Measurements from ENCODE around the gene OPRM1.

The OPRM1 gene

DNA sequence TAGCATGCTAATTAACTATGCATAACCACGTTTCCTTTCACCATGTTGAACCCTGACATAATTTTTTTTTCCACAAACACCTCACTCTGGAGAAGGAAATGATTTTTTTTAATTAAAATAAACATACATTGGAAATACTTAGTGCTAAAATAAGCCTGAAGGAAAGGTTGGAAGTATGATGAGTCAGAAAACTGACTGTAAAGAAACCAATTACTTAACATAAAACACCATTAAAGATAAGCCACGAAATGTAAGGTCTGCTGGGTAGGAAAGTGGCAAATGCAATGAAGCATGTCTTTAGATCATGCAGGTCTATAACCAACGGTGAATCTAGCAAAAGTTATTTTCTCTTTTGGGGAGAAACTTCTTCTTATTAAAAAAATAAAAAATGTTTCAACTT, 47.5 kb downstream of the OPRM1 start:
- FAIRE-seq: no peak

DNA sequence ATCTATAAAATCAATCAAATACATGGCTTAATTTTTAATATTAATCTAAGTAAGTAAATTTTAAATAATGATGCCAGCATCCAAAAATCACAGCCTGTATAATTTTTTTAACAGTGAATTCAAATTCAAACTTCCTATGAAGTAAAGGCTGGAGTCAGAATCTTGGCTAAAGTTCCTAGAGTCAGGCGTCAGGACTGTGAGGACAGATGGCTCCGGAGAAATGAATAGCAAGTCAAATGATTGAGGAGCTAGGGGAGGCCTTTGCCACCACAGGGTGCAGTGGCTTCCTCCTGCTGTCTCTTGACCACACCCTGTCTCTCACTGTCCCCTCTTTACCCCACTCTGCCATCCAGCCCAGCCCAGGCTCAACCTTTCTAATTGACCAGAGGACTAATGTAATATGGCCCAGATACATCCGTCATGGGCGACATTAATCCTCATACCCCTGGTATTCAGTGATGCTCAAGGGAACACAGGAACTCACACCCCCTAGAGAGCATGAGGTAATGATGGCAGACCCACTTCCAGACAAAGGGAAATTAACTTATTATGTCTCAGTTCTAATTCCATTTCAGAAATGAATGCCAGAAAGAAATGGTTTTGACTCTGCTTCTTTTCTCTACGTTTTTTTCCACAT, 53.4 kb downstream of the OPRM1 start:
- no peak for FAIRE-seq

DNA sequence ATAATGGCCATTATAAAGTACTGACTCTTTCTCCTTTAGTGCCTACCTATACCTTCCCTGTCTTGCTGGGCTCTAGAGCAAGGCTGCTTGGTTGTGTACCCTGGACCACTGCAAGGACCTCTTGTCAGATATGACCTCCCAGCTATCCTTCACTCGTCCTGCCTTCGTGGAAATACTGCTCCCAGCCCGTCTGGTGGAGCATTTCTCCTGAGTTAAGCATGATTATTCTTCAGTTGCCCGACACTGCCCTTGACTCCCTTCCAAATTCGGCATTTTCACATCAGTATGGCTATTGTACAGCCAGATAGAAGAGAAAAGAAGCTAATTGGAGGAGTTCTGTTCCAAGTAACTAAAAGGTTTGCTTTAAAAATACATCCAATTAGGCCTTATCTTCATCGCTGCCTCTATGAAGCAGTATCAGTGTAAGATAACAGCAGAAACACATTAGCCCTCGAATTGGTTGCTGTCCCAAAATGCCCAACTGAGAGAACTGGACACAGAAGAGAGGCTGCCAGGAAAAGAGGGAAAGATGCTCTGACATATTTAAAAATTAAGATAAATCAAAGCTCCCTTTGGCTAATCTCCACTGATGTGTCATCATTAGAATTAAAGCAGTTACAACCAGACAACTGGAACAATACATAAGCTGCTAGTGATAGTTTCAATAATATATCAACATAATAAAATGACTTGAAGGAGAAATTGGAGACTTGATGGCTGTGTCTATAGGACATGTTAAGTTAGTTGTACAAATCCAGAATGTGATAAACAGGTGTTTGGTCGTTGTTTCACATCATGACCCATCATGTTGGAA, 54.4 kb downstream of the OPRM1 start:
- FAIRE-seq: no peak

DNA sequence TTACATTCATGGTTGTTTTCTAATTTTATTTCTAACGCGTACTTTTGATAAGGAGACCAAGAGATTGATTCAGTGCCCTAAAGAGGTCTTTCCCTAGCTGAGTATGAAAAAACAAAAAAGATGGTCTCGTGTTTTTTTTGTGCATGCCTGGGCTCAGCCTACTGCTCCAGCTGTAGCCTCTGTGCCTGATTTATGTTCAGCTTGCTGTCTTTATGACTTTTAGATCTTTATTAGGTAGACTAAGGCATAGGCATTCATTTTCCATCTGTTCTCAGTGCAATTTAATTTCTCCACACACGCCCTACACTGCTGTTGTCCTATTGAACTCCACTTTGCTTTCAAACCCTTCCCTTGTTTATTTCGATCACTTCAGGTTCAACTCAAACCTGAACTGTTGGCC, 56.5 kb downstream of the OPRM1 start:
- no peak for FAIRE-seq

DNA sequence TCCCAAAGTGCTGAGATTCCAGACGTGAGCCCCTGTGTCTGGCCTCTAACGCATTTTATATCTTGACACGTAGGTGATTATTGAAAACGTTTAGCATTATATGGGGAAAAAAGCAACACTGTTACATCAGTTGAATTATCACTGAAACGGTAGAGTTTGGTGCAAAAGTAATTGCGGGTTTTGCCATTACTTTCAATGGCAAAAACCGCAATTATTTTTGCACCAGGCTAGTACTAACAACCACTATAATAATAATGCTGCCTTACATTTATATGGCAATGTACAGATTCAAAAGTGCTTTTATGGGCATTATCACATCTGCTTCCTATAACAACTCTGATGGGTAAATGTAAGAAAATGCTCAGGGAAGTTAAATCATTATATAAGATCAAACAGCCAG, 57.3 kb downstream of the OPRM1 start:
- no peak for FAIRE-seq

DNA sequence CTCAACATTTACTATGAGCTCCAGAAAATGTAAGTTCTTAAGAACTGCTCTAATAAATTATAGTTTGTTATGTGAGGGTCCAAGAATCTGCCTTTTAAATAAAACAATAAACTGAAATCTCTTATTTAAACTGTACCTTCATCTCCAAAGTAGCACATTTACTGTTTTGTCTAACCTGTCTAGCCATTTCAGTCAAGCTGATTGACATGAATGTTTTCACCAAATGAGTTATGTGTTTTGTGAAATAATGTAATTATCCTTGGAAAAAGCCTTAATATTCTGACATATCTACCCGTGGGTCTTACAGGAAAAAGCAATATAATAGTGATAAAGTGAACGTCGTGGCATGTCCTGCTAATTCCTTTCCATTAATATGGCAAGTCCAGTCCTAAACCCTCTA, 57.8 kb downstream of the OPRM1 start:
- FAIRE-seq: no peak

DNA sequence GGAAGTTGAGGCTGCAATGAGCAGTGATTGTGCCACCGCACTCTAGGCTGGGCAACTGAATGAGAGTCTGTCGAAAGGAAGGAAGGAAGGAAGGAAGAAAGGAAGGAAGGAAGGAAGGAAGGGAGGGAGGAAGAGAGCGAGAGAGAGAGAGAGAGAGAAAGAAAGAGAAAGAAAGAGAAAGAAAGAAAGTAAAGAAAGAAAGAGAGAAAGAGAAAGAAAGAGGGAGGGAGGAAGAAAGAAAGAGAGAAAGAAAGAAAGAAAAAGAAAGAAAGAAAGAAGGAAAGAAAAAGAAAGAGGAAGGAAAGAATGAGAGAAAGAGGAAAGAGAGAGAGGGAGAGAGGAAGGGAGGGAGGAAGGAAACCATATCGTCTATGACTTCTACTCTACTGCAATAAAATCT, 60.2 kb downstream of the OPRM1 start:
- no peak for FAIRE-seq

DNA sequence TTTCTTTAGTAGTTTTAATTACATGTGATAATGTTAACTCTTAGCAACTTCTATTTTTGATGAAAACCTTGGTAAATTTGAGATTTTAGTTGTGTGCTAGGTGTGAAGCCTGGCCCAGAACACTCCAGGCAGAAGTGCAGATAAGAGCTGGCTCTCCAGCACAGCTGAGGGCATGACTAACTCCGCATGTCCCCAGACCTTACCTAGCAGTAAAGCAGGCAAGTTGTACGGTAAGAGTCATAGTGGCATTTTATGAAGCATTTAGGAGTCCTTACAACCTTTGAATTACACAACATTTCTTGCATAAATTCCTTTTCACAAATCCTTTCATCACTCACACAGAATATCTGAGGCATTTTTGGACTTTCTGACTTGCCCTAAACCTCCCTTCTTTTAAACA, 67.2 kb downstream of the OPRM1 start:
- FAIRE-seq: no peak

DNA sequence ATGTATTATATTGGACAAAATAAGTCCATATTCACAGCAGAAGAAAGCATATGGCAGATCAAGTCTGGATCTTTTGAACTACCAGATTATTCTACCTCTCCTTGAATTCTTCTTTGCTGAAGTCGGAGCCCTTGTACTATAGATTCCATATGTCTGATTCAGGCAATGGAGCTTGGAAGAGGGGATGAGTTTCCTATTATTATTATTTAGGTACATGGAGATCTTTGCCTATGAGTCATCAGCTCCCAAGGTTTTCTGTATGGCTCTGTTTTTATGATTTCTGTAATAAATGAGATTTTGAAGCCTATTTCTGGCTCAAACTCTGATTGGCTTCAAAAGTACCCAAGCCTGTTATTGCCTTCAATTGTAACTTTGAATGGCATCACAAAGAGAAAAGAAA, 72.0 kb downstream of the OPRM1 start:
- no peak for FAIRE-seq

DNA sequence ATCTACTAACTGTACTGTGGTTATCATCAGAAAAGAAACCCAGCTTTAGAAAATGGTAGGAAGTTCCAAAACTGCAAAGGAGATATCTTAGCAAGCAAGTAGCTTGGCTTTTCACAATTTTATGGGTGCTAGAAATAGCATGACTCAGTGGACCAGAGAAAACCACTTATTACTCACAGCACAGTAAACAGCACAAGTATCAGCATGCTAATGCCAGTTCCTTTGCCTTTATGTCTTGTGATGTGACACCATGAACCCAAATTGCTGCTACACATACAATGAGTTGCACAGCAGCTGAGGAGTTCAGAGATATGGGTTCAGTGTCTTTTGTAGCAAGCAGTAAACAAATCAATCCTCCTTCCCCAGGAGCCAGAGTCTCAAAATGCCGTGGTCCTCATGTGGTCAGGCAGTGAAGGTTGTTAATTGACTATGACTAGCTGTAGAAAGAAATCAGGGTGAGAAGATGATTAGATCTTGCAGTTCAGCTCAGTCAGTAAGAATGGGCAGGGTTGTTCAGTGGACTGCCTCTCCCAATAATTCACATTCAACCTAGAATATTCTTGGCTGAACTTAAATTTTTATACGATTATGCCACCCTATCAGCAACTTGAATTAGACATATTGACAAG, 73.3 kb downstream of the OPRM1 start:
- FAIRE-seq: no peak

DNA sequence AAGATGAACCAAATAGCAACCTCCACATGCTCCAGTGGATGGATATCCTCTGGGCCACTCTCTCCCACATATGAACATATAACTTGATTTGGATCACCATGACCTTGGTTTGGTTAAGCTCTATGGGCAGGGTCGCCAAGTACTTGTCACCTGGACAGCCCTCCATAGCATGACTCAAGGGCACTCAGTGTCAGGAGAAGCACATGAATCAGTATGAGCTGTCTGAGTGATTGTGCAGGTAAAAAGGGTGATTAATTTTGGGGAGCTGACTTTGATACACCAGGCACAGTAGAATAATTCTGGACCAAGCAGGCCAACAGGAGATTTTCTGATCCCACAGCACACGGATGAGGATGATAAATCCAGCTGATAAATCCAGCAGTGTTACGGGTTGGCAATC, 74.4 kb downstream of the OPRM1 start:
- no peak for FAIRE-seq

DNA sequence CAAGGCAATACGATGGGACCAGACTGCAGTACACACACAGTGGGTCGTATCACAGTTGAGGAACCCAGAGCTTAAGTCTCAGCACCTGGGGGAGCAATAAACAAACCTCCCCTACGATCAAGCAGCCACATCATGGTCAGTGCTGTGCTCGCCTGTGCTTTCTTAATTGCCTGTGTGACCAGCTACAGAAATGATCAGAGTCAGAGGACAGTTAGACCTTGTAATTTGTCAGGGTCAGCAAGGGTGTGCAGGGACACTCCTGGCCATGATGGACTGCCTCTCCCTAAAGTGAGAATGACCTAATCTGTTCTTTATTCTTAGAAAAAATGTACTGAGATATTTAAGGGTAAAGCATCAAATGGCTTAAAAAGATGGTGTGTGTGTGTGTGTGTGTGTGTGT, 78.4 kb downstream of the OPRM1 start:
- FAIRE-seq: no peak

DNA sequence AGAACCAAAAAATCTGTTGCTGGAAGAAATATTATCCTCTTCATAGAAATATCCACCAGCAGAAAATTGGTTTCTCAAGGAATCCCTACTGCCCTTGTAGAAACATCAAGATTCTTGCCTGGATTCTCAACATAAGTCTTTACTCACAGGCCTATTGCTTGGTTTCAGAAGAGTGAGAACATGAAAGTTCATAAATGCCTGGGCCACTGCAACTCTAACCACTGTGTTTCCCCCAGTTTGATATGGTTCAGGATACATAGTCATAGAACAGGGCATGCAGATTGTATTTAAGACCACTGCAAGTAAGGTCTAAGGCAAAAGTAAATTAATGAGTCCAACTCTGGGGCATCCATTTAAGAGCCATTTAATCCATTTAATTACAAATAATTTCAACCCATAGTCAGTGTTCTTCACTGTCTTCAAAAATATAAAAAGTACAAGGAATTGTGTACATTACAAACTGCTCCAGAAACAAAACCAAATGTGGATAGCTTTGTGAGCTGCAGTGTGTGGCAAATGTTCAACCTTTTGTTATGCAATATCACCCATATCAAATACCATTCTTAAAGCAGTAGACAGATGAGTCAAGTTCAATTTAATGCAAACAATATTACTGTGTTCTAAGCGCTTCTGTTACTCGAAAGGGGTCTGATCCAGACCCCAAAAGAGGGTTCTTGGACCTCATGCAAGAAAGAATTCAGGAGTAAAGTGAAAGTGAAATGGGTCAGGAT, 83.3 kb downstream of the OPRM1 start:
- FAIRE-seq: no peak

DNA sequence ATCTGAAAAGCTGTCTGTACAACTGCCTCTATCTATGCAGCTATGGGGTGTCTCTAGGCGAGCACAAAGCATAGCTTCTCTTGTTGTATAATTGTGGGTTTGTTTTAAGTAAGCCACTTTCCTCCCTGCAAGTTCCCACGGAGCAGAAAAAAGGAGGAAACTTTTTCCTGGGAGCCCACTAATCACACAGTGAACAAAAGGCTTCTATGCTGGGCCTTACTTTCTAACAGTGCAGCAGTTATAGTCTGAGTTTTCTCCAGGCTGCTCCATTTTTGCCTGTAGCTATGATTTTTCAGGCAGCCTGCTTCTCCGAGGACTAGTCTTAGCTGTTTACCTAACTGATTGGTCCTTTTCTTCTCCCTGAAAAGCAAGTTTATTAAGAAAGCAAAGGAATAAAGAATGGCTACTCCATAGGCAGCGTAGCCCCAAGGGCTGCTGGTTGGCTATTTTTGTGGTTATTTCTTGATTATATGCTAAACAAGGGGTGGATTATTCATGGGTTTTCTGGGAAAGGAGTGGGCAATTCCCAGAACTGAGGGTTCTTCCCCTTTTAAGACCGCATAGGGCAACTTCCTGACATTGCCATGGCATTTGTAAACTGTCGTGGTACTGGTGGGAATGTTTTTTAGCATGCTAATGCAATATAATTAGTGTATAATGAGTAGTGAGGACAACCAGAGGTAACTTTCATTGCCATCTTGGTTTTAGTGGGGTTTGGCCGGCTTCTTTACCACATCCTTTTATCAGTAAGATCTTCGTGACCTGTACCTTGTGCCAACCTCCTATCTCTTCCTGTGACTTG, 84.3 kb downstream of the OPRM1 start:
- FAIRE-seq: no peak

DNA sequence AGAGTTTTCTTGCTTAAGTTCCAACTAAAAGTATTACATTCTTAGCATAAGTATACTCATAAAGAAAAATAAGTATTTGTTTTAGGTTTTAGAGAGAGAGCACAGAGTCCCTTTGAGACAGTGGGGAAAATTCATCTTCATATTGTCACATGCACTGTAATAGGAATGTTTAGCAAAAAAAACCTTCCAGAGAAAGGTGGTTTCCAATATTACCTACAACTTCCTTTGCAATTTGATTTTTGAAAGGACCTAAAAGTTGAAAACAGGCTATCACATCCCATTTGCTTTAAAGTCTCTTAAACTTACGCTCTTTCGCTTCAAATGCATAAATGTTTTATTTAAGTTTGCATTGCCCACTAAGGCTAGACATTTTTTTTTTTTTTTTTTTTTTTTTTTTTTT, 86.4 kb downstream of the OPRM1 start:
- no peak for FAIRE-seq

DNA sequence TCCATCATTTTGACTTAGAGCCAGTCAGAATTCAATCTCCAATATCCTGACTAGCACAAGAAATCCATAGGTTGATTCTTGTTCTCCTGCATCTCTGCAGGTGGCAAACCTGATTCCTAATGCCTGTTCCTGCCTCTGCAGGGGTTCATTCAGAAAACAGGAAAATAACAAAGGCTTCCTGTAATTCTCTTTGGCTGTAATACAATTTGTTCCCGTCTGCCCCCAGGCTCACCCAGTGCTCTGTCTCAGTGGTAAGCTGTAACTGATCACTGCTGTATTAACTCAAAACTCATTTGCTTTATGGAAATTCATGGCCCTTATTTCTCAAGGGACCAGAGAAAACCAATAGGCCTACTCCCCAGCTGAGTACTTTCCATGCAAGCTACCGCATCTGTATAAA, 88.6 kb downstream of the OPRM1 start:
- no peak for FAIRE-seq

DNA sequence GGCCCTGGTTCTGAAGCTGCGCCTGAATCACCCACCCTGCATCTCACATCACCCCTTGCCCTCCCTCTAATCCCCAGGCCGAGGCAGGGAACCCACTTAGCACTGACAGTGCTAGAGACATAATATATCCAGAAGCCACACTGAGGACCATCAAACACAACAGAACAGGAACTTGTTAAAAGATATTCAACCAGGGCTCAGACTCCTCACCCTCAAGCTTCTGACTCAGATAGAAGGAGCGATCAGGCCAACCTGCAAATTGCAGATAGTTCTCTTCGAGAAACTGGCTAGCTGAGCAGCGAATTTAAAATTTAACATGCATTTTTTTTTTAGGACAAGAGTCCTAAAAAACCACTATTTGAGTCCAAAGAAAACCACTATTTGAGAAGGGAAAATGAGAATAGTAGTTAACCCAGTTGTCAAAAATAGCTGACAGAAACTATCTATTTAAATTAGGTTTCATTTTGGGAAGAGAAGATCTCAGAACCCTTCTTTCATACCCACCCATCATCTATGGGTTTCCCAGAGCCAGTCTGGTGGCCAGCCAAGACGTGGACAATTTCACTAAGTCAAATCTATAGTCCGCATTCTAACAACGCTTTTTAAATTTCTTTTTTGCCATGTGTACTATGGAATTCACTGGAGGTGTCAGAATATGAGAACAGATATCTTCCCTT, 95.6 kb downstream of the OPRM1 start:
- FAIRE-seq: no peak

DNA sequence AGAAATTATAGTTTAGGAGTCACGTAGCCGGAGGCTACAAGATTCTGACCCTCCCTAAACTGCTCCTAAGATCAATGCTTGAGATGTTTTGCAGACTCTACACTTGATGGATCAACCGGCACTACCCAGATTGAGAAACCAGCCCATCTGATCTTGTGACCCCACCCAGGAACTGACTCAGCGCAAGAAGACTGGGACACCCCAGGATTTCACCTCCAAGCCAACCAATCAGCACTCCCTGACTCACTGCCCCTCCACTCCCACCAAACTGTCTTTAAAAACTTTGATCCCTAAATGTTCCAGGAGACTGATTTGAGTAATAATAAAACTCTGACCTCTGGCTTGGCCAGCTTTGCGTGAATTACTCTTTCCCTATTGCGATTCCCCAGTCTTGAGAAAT, 99.8 kb downstream of the OPRM1 start:
- FAIRE-seq: no peak

DNA sequence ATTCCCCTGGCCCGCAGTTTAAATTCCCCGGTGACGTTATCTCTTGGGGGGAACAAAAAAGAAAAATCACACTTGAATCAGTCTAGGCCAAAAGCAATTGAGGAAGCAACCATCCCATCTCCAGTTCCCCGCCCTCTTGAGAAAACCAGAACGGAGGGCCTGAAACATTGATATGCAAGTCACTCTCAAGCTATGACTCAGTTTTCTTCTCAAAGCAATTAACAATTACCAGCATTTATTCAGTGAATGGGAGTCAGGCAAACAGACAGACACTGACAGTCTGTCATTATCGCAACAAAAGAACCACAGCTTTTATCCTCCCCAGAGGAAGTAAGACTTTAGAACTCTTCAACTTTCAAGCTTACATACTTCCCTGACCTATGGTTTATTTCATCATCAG, 100.9 kb downstream of the OPRM1 start:
- FAIRE-seq: no peak

DNA sequence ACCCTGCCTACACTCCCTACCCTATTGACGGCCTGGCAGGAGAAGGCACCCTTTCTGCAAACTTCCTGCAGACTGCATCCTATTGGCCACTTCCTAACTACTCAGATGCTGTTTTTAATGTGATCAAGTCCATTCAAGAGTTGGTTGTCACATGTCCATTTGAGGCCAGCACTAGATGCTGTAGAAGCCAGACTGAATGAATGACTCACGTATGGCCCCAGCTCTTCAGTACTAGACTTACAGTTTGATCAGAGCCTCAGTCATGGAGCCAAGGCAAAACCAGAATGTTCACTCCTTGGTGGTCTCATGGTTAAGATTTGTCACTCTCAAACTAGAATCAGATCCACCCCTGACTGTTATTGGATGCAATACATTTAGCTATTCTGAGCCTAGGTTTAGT, 101.7 kb downstream of the OPRM1 start:
- no peak for FAIRE-seq

DNA sequence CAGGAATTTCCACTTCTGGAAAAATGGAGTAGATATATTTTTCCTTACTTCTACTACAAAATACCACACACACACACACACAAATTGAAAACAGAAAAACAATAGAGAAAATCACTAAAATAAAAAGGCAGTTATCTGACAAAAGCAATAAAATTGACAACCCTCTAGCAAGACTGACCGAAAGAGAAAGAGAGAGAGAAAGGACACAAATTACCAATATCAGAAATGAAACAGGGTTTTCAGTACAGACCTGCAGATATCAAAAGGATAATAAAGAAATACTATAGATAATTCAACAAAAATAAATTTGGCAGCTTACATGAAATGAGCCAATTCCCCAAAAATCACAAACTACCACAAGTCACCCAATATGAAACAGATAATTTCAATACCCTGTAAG, 104.7 kb downstream of the OPRM1 start:
- no peak for FAIRE-seq

DNA sequence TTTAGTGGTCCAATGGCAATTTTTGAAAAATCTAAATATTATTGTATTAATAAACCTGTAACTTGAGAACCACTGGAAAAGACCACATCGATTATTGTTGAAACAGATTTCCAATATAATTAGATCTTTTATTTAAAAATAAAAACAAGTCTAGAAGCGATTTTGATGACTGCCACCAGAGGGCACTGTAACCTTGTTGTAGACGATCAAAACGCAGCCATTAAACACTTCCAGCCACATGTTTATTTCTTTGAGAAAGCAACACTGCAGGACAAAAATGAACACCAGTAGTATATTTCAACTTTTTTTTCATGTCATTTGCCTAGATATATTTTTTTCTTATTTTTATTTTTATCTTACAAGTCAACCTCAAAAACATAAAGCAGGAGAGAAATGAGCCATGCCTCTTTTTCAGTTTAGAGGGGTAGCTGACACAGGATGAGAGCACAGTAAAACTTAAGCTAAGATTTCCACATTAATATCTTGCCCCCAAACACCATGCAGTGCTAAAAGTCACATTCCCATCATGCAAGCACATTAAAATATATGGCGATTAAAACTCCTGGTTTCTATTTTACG, 115.4 kb downstream of the OPRM1 start:
- FAIRE-seq: peak; percentile 94

Data from A204.1 (cell line).